Activated T-cell treated with anti-CD3 and anti-CD28 coated beads, Interleukin-2, amount 50 U/mL, for 72 hours (primary cell): ENCODE data around the gene CCL11. TPM values are rescaled to one million over a fixed set of nuclear protein-coding genes. Genes with fewer than 3 reads are reported as not detected.

Experiments
- ATAC-seq, 2 donors: fragments of 150-1000 bp; cut with Tn5 transposase; replicated peaks in 1 of 2; 2 replicates each; pipeline ENCODE4 v1.10.0; 2021; ENCODE audit warnings: moderate library complexity in 2 of 2, mild to moderate bottlenecking in 1 of 2
- DNase-seq, 2 donors: peaks; one replicate each; pipeline ENCODE4 v3.0.0; 2021 to 2022; ENCODE audit warnings: mixed read lengths in 1 of 2
- H3K27ac Mint-ChIP-seq: one replicate; pipeline ENCODE4 v1.8.0; 2022; ENCODE audit warnings: mild to moderate bottlenecking, moderate library complexity, mixed read lengths
- H3K27me3 Mint-ChIP-seq: one replicate; pipeline ENCODE4 v1.8.0; 2022; ENCODE audit warnings: low read depth, mixed read lengths
- H3K36me3 Mint-ChIP-seq, 2 donors: one replicate each; pipeline ENCODE4 v1.8.0; 2022; ENCODE audit warnings: mixed read lengths in 2 of 2, mild to moderate bottlenecking in 1 of 2; ENCODE audit not compliant: insufficient read depth in 2 of 2
- H3K4me1 Mint-ChIP-seq: one replicate; pipeline ENCODE4 v1.8.0; 2022; ENCODE audit warnings: low read depth, mixed read lengths
- H3K4me3 Mint-ChIP-seq, 2 donors: one replicate each; pipeline ENCODE4 v1.8.0; 2022; ENCODE audit warnings: mild to moderate bottlenecking in 2 of 2, mixed read lengths in 2 of 2, moderate library complexity in 2 of 2
- H3K9me3 Mint-ChIP-seq, 2 donors: one replicate each; pipeline ENCODE4 v1.8.0; 2022; ENCODE audit warnings: mixed read lengths in 2 of 2
- total RNA-seq, 2 donors: library from RNA; stranded (reverse); gene quantifications; one replicate each; pipeline ENCODE4 v1.2.3, GENCODE V29; 2022

Gene CCL11
- not detected for total RNA-seq

GRCh38 chr17:34285286-34285792 is at the start of gene CCL11:
Gene CCL11 (plus strand): TSS chr17:34285742. CDS start chr17:34285809, 67 bp downstream.
- Mint-ChIP-seq H3K4me1 (no peaks in the 10 kb centered on the region), H3K4me3 (no peak within 1 kb of the TSS), H3K27ac (no peak within 1 kb of the TSS), H3K27me3 (peaks cover 42% of the 10 kb centered on the region), H3K36me3 (no peaks in the 10 kb centered on the region), H3K9me3 (no peaks in the 10 kb centered on the region)
- DNase-seq (no peak), ATAC-seq (no peak)

- no peak overlapping the region for H3K27ac Mint-ChIP-seq
- ATAC-seq: no peak
- peaks cover 27% of the 10 kb centered on the region for H3K27me3 Mint-ChIP-seq
- no peaks in the 10 kb centered on the region for H3K9me3 Mint-ChIP-seq
- no peak for DNase-seq
- H3K36me3 Mint-ChIP-seq: no peaks in the 10 kb centered on the region
- H3K4me1 Mint-ChIP-seq: no peaks in the 10 kb centered on the region
- no peak overlapping the region for H3K4me3 Mint-ChIP-seq
Observed at GRCh38 chr17:34236281-34236892, 49.2 kb upstream of the CCL11 start.

- no peaks in the 10 kb centered on the region for H3K4me1 Mint-ChIP-seq
- DNase-seq (no peak), ATAC-seq (no peak)
- no peak overlapping the region for H3K27ac Mint-ChIP-seq
- H3K36me3 Mint-ChIP-seq: no peaks in the 10 kb centered on the region
- H3K9me3 Mint-ChIP-seq: no peaks in the 10 kb centered on the region
- H3K27me3 Mint-ChIP-seq: peaks cover 20% of the 10 kb centered on the region
- H3K4me3 Mint-ChIP-seq: no peak overlapping the region
Observed at GRCh38 chr17:34237458-34237857, 48.1 kb upstream of the CCL11 start.

- H3K27me3 Mint-ChIP-seq: peaks cover 7% of the 10 kb centered on the region
- no peak for ATAC-seq
- no peak for DNase-seq
- H3K4me1 Mint-ChIP-seq: no peaks in the 10 kb centered on the region
- no peak overlapping the region for H3K27ac Mint-ChIP-seq
- H3K9me3 Mint-ChIP-seq: no peaks in the 10 kb centered on the region
- no peak overlapping the region for H3K4me3 Mint-ChIP-seq
- H3K36me3 Mint-ChIP-seq: no peaks in the 10 kb centered on the region
Observed at GRCh38 chr17:34241062-34241461, 44.5 kb upstream of the CCL11 start.

- Mint-ChIP-seq H3K4me1 (no peaks in the 10 kb centered on the region), H3K36me3 (no peaks in the 10 kb centered on the region), H3K27ac (no peak overlapping the region), H3K9me3 (no peaks in the 10 kb centered on the region), H3K4me3 (no peak overlapping the region), H3K27me3 (no peaks in the 10 kb centered on the region)
- ATAC-seq (no peak), DNase-seq (no peak)
Observed at GRCh38 chr17:34242587-34243363, 42.8 kb upstream of the CCL11 start.

- Mint-ChIP-seq H3K9me3 (no peaks in the 10 kb centered on the region), H3K36me3 (no peaks in the 10 kb centered on the region), H3K27ac (no peak overlapping the region), H3K4me1 (no peaks in the 10 kb centered on the region), H3K27me3 (no peaks in the 10 kb centered on the region), H3K4me3 (no peak overlapping the region)
- no peak for DNase-seq
- ATAC-seq: no peak
Observed at GRCh38 chr17:34243364-34244320, 41.9 kb upstream of the CCL11 start.

GRCh38 chr17:34245351-34245905 is 40.1 kb upstream of the CCL11 start:
- no peaks in the 10 kb centered on the region for H3K4me1 Mint-ChIP-seq
- DNase-seq: no peak
- no peaks in the 10 kb centered on the region for H3K27me3 Mint-ChIP-seq
- H3K36me3 Mint-ChIP-seq: no peaks in the 10 kb centered on the region
- no peaks in the 10 kb centered on the region for H3K9me3 Mint-ChIP-seq
- H3K4me3 Mint-ChIP-seq: no peak overlapping the region
- H3K27ac Mint-ChIP-seq: no peak overlapping the region
- no peak for ATAC-seq

- no peak overlapping the region for H3K4me3 Mint-ChIP-seq
- H3K36me3 Mint-ChIP-seq: no peaks in the 10 kb centered on the region
- DNase-seq (no peak), ATAC-seq (no peak)
- no peaks in the 10 kb centered on the region for H3K4me1 Mint-ChIP-seq
- H3K27ac Mint-ChIP-seq: no peak overlapping the region
- peaks cover 9% of the 10 kb centered on the region for H3K27me3 Mint-ChIP-seq
- H3K9me3 Mint-ChIP-seq: no peaks in the 10 kb centered on the region
Observed at GRCh38 chr17:34246446-34246845, 39.1 kb upstream of the CCL11 start.

GRCh38 chr17:34246881-34247280 is 38.7 kb upstream of the CCL11 start:
- DNase-seq: no peak
- Mint-ChIP-seq H3K36me3 (no peaks in the 10 kb centered on the region), H3K27me3 (peaks cover 10% of the 10 kb centered on the region), H3K4me1 (no peaks in the 10 kb centered on the region), H3K4me3 (no peak overlapping the region), H3K27ac (no peak overlapping the region), H3K9me3 (no peaks in the 10 kb centered on the region)
- no peak for ATAC-seq

GRCh38 chr17:34248511-34249024 is 37.0 kb upstream of the CCL11 start:
- H3K27ac Mint-ChIP-seq: no peak overlapping the region
- no peaks in the 10 kb centered on the region for H3K9me3 Mint-ChIP-seq
- H3K4me1 Mint-ChIP-seq: peaks cover 5% of the 10 kb centered on the region
- H3K27me3 Mint-ChIP-seq: peaks cover 21% of the 10 kb centered on the region
- H3K4me3 Mint-ChIP-seq: no peak overlapping the region
- ATAC-seq: no peak
- no peaks in the 10 kb centered on the region for H3K36me3 Mint-ChIP-seq
- no peak for DNase-seq

- Mint-ChIP-seq H3K9me3 (no peaks in the 10 kb centered on the region), H3K27ac (no peak overlapping the region), H3K36me3 (no peaks in the 10 kb centered on the region), H3K4me3 (no peak overlapping the region), H3K27me3 (peaks cover 26% of the 10 kb centered on the region), H3K4me1 (peaks cover 5% of the 10 kb centered on the region)
- no peak for ATAC-seq
- DNase-seq: no peak
Observed at GRCh38 chr17:34249061-34249460, 36.5 kb upstream of the CCL11 start.

GRCh38 chr17:34249478-34249877 is 36.1 kb upstream of the CCL11 start:
- Mint-ChIP-seq H3K27me3 (peaks cover 30% of the 10 kb centered on the region), H3K27ac (no peak overlapping the region), H3K36me3 (no peaks in the 10 kb centered on the region), H3K4me1 (peaks cover 5% of the 10 kb centered on the region), H3K4me3 (no peak overlapping the region), H3K9me3 (no peaks in the 10 kb centered on the region)
- DNase-seq (no peak), ATAC-seq (no peak)
